Caki2 (cell line): ENCODE results near the gene LOXHD1. TPM values are rescaled to one million over a fixed set of nuclear protein-coding genes. Genes with fewer than 3 reads are reported as not detected.

ENCODE experiments used
- DNase-seq: peaks from one replicate; pipeline ENCODE4 v3.0.0-alpha.2; 2015; ENCODE audit warnings: low read depth
- in situ Hi-C: cut with HindIII; loops from 2 replicates; pipeline ENCODE4 v1.10.0; 2016; ENCODE audit warnings: low sequenced_read_pairs, low pct_unique_long_range_greater_than_20kb, mixed read lengths
- total RNA-seq: library from RNA; depleted of rRNA; stranded (reverse); fragments of >200 nt; shearing (Covaris generic); gene quantifications from 2 replicates; pipeline ENCODE4 v1.2.3, GENCODE V29; 2014; ENCODE audit warnings: low replicate concordance

The LOXHD1 gene
- total RNA-seq, 1 experiment from 2014 or later = not detected

GRCh38 chr18:46519870-46520269, 137.2 kb downstream of the LOXHD1 start:
- in situ Hi-C loops = no loop called here
- DNase-seq = no peak

GRCh38 chr18:46518438-46518837, 138.6 kb downstream of the LOXHD1 start:
- DNase-seq = no peak
- in situ Hi-C loops = no loop called here

- no peak for DNase-seq
- in situ Hi-C loops = no loop called here
These were observed 140.5 kb downstream of the LOXHD1 start for GRCh38 chr18:46516555-46516954.

- in situ Hi-C loops = no loop called here
- DNase-seq = no peak
These were observed 146.6 kb downstream of the LOXHD1 start for GRCh38 chr18:46510386-46510785.

GRCh38 chr18:46509530-46509929, 147.5 kb downstream of the LOXHD1 start:
- no peak for DNase-seq

GRCh38 chr18:46506974-46507586, 149.9 kb downstream of the LOXHD1 start:
- in situ Hi-C loops = no loop called here

More at GRCh38 chr18:46509530-46509929, 147.5 kb downstream of the LOXHD1 start:
- in situ Hi-C loops = no loop called here

GRCh38 chr18:46502444-46502843, 154.6 kb downstream of the LOXHD1 start:
- in situ Hi-C loops = no loop called here
- DNase-seq = peak; percentile 9

More at GRCh38 chr18:46506974-46507586, 149.9 kb downstream of the LOXHD1 start:
- no peak for DNase-seq

GRCh38 chr18:46497129-46497528, 159.9 kb downstream of the LOXHD1 start:
- peak; percentile 35 for DNase-seq
- in situ Hi-C loops = no loop called here

- DNase-seq = no peak
- in situ Hi-C loops = no loop called here
These were observed 168.4 kb downstream of the LOXHD1 start for GRCh38 chr18:46488471-46489213.

GRCh38 chr18:46485675-46486194, 171.3 kb downstream of the LOXHD1 start:
- DNase-seq = no peak
- in situ Hi-C loops = no loop called here

GRCh38 chr18:46484971-46485370, 172.0 kb downstream of the LOXHD1 start:
- DNase-seq = no peak
- in situ Hi-C loops = no loop called here

- in situ Hi-C loops = no loop called here
- DNase-seq = no peak
These were observed 174.2 kb downstream of the LOXHD1 start for GRCh38 chr18:46482831-46483230.

GRCh38 chr18:46481847-46482245, 175.2 kb downstream of the LOXHD1 start:
- no peak for DNase-seq
- in situ Hi-C loops = no loop called here

- in situ Hi-C loops = no loop called here
- no peak for DNase-seq
These were observed 175.8 kb downstream of the LOXHD1 start for GRCh38 chr18:46481048-46481846.

- DNase-seq = no peak
- in situ Hi-C loops = no loop called here
These were observed 176.8 kb downstream of the LOXHD1 start for GRCh38 chr18:46480226-46480625.

- in situ Hi-C loops = no loop called here
- DNase-seq = no peak
These were observed 178.2 kb downstream of the LOXHD1 start for GRCh38 chr18:46478796-46479195.

GRCh38 chr18:46477425-46478011, 179.5 kb downstream of the LOXHD1 start:
- in situ Hi-C loops = no loop called here
- DNase-seq = no peak

- DNase-seq = no peak
- in situ Hi-C loops = no loop called here
These were observed 181.6 kb downstream of the LOXHD1 start for GRCh38 chr18:46475390-46475752.
